Breast epithelium (tissue), 3 donors: Measurements from ENCODE around the gene OTOS.

Experiments
- POLR2A ChIP-seq: fragments of 450-650 bp; IDR thresholded peaks from one replicate; pipeline ENCODE4 v1.6.1; 2016; ENCODE audit warnings: antibody characterized with exemption, mild to moderate bottlenecking, moderate library complexity
- POLR2AphosphoS5 ChIP-seq, 3 donors: sonication (generic); formaldehyde crosslinking; IDR thresholded peaks; one replicate each; pipeline ENCODE4 v1.6.1; 2017; ENCODE audit warnings: antibody characterized with exemption in 3 of 3

GRCh38 chr2:240155745-240156390, 15.4 kb upstream of the OTOS start:
- TF ChIP-seq POLR2AphosphoS5 (IDR thresholded peaks at IDR 0.05) = no peak
- TF ChIP-seq POLR2A = no peak
